Type B pancreatic cell (in vitro differentiated cells): ENCODE measurements around the gene RASSF8. TPM values are rescaled to one million over a fixed set of nuclear protein-coding genes. Genes with fewer than 3 reads are reported as not detected.

ENCODE experiments used
- DNase-seq: peaks from one replicate; pipeline ENCODE4 v3.0.0; 2021; ENCODE audit warnings: mixed read lengths; ENCODE audit not compliant: unreplicated experiment; ENCODE audit errors: extremely low spot score
- H3K27ac Mint-ChIP-seq: 2 replicates; pipeline ENCODE4 v1.8.0; 2021; ENCODE audit warnings: mild to moderate bottlenecking, mixed read lengths
- H3K27me3 Mint-ChIP-seq: 2 replicates; pipeline ENCODE4 v1.8.0; 2021; ENCODE audit warnings: mixed read lengths
- H3K36me3 Mint-ChIP-seq: 2 replicates; pipeline ENCODE4 v1.8.0; 2021; ENCODE audit warnings: mixed read lengths
- H3K4me1 Mint-ChIP-seq: one replicate; pipeline ENCODE4 v1.8.0; 2021; ENCODE audit warnings: mixed read lengths; ENCODE audit not compliant: unreplicated experiment
- H3K4me3 Mint-ChIP-seq: 2 replicates; pipeline ENCODE4 v1.8.0; 2021; ENCODE audit warnings: mild to moderate bottlenecking, mixed read lengths
- H3K9me3 Mint-ChIP-seq: 2 replicates; pipeline ENCODE4 v1.8.0; 2021; ENCODE audit warnings: mixed read lengths
- CTCF ChIP-seq: fragments of 200-600 bp; sonication (generic); conservative IDR thresholded peaks from 2 replicates; pipeline ENCODE4 v1.5.0; 2021; ENCODE audit warnings: antibody characterized with exemption, mild to moderate bottlenecking
- total RNA-seq: library from RNA; stranded (reverse); gene quantifications from 2 replicates; pipeline ENCODE4 v1.2.1, GENCODE V29; 2021; ENCODE audit warnings: low replicate concordance

RASSF8 gene
- total RNA-seq, 1 donor from 2014 or later = 46.3 TPM

- no peak for DNase-seq
- H3K36me3 Mint-ChIP-seq = peaks cover 9% of the 10 kb centered on the region
- peaks cover 98% of the 10 kb centered on the region for H3K27me3 Mint-ChIP-seq
- no peaks in the 10 kb centered on the region for H3K9me3 Mint-ChIP-seq
- peak overlapping the region; percentile 6 for H3K4me3 Mint-ChIP-seq
- no peak overlapping the region for H3K27ac Mint-ChIP-seq
- no peak for TF ChIP-seq CTCF
- H3K4me1 Mint-ChIP-seq = peaks cover 7% of the 10 kb centered on the region
These were observed 169.7 kb downstream of the RASSF8 start for GRCh38 chr12:26128168-26128567.

Other genes starting within 250 kb of the RASSF8 start
- gene BHLHE41, start 166.4 kb downstream of the RASSF8 start, total RNA-seq = 5.8 and 12.5 TPM in 2 replicates
- gene SSPN, start 236.9 kb downstream of the RASSF8 start, total RNA-seq = 2.9 and 11.3 TPM in 2 replicates